NCI-H146 treated with DMSO at 0.1 percent for 48 hours (cell line): Measurements from ENCODE around the gene CTRL.
A peak's percentile ranks its signal among the peaks of the same experiment; 100 is the strongest.
"Not testable (repeated sequence)": the region's sequence is repeated elsewhere in the genome, so short reads cannot be mapped to it uniquely, and the experiment has no call there.

Experiments
- DNase-seq: peaks from one replicate; lab custom pipeline; 2025; ENCODE audit not compliant: unreplicated experiment; lab: John Stamatoyannopoulos, UW

CTRL gene

DNA sequence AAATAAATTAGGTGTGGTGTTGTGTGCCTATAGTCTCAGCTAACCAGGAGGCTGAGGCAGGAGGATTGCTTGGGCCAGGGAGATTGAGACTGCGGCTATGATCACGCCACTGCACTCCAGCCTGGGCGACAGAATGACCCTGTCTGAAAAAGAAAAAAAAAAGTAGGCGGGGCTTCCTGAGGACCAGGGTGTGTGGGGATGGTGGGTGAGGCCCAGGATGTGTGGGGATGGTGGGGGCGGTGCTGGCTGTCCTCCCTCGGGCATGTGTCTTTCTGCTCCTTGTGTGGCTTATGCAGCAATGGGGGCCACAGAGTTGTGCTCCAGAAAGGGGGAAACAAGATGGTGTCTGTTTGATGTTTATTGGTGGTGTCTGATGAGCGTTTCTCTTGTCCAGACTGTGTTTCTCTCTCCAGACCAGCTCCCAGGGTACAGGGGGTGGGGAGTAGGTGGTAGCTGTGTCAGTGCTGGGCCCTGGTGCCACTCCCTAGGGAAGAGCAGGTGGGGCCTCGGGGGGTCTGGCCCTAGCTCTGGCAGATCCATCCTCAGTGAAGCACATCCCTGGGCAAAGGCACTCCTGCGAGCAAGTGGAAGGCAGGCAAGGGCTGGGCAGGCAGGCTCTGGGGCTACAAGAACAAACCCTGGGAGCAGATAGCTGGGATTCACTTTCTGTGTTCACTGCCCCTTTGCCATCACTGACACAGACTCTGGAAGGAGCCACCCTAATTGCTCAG, 10.0 kb upstream of the CTRL start:
- DNase-seq, result no peak

DNA sequence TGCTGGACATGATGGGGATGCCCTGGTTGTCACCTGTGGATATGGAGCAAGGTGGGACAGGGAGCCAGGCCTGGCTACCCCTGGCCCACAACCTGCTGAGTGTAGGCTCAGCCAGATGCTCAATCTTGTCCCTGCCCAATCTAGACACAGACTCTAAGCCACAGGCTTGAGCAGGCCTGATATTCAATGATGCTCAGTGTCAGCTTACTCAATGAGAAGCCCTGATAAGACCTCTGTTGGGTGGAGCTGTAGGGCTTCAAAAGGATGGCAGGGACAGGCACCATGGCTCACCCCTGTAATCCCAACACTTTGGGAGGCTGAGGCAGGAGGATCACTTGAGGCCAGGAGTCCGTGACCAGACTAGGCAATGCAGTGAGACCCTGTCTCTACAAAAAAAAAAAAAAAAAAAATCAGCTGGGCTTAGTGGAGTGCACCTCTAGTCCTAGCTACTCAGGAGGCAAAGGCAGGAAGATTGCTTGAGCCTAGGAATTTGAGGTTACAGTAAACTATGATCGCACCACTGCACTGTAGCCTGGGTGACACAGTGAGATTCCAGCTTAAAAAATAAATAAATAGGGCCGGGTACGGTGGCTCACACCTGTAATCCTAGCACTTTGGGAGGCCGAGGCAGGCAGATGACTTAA, 8.9 kb upstream of the CTRL start:
- DNase-seq, result no peak

DNA sequence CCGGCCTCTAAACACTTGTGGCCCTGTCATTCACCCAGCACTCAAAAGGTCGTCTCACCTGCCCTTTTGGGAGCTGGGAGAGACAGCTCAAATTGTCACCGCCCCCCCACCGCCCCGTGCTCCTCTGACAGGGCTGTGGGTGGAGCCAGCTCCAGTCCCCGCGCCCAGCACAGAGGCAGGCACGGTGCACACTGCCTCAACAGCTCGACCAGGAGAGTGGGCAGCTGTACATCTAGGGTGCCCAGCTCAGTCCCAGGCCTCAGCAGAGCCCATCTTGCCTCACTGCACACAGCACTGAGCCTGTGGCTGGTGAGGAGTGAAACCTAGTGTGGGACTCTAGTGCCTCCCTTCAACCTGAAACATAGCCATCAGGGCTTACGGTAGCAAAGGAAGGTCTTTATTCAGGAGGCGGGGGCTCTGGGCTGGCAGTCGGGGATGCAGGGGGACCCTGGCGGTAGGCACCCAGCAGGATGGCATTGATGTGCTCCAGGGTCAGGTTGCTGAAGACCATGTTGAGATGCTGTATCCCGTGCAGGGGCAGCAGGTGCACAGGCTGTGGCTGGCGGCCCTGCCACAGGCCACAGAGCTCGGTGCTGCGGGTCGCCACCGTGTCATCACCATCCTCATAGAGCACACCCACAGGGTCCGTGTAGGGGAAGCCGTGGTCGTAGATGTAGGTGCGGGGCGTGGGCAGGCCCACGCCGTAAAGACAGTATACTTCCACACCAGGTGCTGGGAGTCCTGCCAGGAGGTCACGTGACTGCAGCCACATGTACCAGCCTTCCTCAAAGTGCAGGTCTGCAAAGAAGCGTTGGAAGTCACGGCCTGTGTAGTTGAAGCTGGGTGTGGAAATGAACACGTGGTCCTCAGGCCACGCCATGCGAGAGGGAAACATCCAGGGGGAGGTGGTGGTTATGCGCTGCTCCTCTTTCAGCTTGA, 8.1 kb upstream of the CTRL start:
- DNase-seq, result no peak

DNA sequence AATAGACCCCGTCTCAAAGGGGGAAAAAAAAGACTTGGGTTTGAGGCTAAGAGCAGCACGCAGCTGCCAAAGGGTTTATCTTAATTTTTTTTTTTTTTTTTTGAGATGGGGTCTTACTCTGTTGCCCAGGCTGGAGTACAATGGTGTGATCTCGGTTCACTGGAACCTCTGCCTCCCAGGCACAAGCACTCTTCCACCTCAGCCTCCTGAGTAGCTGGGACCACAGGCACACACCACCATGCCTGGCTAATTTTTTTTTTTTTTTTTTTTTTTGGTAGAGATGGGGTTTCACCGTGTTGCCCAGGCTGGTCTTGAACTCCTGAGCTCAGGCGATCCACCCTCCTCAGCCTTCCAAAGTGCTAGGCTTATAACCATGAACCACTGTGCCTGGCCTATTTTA, 6.1 kb upstream of the CTRL start:
- not testable (repeated sequence) for DNase-seq

DNA sequence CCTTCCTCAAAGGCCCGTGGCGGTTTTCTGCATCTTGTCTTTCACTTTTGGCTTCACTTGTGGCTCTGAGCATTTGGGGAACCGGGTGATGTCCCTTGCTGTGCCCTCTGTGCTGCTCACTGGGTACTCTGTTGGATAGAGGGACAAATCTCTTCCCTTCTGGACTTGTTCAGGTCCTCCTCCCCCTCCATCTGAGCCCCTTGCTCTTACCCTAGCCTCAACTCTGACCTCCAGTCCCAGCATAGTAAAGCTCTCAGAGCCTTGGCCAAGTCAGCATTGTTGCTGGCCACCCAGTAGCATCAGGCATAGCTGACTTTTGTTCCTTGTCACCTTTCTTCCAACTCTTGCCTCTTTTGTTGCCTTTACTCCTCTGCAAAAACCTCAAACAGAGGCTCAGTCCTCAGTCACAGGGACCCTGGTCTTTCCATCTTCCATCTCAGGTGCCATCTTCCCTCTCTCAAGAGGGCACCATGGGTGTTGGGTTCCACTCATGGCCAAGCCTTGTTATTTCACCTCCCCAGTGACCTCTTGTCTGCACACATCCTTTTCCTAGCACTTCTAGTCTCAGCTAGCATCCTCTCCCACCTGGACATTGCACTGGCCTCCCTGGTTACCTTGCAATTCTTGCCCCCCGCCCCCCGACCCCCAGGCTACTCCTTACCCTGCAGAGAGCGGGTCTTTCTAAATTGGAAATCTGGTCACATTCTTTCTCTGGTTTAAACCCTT, 5.4 kb upstream of the CTRL start:
- DNase-seq, result no peak

DNA sequence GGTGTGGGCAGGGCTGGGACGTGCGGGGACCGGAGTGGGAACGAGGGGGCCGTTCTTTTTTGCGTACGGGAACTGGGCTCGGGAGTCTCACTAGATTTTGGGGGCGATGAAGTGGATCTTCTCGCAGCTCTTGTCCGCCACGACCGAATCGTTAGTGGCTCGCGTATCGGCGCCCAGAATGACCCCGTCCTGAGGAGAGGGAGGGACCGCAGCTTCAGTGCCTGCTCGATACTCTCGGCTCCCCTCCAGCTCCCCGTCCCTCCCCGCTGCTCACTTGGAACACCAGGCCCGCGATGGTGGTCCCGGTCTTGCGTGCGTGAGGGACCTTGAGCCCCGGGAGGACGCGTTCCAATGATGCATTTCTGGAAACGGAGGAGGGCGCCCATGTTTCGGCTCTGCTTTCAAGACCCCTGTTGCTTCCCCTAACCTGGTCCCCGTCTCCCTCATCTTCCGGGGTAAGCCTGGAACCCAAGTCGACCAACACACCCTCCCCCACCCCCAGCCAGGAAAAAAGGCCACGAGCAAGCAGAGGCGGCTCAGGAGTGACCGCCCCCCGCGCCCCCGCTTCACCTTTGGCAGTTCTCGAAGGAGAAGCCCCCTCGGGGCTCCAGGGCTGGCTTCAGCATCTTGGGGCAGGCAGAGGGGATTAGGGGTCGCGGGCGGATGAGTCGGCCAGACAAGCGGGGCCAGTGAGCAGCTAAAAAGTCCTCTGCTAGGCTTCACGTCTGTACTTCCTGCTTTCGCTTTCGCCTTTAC, 4.6 kb upstream of the CTRL start, which contains the start of gene PSMB10:
TSS of gene PSMB10 (minus strand) at position 727 of the 756 bp plus-strand sequence. CDS start at position 626, 101 bp downstream.
- no peak for DNase-seq

DNA sequence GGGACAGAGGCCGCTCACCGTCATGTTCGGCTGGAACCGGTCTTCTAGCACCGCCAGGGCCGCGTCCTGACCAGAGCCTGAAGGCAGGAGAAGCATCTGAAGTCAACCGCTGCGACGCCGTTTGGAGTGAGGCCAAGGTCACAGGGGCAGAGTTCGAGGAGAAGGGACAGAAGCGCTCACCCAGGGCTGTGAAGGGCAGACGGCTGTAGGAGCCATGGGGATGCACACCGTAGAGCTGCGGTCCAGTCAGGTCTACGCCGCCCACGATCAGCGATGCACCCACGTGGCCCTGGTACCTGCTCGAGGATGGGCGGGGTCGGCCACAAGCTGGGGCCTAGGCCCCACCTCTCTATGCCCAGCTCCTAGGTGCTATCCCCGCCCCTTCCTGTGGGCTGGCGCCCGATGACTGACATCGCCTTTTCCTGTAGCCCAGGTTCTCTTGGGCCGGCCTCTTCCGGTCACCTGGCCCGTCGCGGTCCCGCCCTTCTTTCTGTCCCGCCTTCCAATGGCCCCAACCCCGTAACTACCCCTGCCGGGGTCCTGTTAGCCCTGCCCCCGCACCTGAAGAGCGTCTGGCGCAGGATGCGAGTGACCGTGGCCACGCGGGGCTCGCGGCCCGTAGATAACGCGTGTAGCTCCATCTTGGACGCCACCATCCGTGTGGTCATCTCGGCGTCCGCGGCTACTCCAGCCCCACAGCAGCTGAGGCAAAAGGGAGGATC, 3.9 kb upstream of the CTRL start:
- DNase-seq, result peak; percentile 91

DNA sequence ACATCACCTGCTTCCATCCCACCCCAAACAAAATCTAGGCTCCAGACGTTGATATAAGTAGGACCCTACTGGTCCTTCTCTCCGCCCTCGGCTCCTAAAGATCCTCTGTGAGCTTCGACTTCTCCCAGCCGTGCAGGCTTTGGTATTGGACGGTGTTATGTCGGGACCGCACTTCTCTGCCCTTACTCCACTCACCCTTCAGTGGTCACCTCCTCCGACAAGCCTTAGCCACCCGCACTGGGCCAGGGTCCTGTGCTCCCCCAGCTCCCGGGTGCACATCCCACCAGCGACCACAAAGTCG, 3.4 kb upstream of the CTRL start:
- DNase-seq, result no peak

DNA sequence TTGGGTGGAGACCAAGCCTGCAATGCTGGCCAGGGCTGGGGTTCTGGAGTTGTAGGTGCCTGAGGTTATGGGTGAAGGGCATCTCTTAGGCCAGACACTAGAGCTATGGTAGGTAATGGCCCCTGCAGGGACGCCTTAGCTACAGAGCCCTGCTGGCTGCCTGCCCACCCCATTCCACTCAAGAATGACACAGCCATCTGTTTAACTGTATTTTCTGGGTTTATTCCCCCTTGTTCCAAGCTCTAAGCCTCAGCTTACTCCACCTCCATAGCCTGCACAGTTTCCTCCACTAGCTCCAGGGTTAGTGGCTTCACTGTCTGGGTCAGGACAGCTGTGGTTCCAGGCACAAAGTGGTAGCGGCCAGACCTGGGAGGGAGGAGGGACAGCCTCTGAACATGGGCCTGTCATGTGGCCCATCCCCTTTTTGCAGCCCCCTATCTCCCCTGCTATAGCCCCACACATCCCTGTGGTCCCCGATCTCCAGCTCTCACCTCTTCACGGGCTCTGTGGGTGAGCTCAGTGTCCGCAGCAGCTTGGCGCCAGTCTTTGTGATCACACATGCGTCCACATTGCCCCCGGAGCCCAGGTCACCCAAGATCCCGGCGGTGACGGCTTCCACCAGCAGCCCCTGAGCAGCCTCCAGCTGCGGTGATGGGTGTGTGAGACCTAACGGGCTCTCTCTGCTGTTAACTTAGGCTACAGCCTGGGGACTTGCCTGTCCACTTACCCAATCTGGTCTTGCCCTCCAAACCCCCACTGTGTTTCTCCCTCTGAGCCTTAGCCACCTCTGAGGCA, 2.8 kb upstream of the CTRL start:
- no peak for DNase-seq

DNA sequence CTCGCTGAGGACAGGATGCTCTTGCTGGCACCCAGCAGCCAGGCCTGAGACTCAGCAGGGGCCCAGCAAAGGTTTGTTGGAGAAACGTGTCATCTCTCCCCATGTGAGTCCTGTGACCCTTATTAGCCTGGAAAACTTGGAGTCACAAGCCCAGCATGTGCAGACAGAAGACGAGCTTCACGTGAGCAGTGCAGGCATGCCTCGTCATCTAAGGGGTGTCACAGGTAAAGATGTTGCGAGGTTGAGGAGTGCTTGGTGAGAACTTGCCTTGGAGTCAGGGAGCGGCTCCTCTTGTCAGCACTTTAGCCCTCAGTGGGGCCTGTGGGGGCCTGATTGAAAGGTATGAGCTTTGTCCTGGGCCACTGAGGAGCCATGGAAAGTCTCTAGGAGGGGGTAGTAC, 2.1 kb upstream of the CTRL start:
- DNase-seq, result no peak

DNA sequence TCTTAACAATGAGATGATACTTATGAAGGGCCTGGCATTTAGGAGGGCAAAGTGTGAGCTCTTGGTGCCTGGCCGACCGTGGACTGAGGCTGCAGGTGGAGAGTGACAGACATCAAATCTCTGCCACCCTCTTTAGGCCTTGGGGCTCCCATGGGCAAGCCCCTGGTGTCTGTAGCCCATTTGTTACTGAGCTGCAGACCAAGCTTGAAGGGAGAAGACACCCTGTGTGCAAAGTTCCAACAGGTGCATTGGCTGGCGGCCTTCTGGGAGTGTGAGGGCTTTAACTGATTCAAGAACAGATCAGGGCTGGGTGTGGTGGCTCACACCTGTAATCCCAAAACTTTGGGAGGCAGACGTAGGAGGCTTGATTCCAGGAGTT, 789 bp upstream of the CTRL start:
- DNase-seq, result no peak

DNA sequence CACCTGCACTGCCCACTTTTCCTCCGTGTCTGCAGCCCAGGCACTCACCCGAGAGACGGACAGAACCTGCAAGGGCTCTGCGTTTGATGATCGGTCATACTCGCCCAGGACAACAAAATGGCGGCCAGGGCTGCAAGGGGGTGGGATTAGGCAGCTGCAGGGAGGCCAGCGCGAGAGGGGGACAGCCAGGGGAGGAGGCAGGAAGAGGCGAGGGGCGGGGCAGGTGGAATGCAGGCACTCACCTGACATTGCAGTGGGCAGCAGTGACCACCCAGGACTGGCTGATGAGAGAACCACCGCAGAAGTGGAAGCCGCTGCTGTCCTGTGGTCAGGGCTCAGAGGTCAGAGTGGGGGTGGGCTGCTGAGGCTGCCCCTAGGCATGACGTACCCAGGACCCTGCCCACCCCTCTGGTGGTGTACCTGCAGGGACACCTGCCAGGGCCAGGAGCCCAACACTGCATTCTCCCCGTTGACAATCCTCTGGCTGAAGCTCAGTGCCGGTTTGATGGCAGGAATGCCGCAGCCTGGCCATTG, 917 bp downstream of the CTRL start:
- DNase-seq, result no peak

DNA sequence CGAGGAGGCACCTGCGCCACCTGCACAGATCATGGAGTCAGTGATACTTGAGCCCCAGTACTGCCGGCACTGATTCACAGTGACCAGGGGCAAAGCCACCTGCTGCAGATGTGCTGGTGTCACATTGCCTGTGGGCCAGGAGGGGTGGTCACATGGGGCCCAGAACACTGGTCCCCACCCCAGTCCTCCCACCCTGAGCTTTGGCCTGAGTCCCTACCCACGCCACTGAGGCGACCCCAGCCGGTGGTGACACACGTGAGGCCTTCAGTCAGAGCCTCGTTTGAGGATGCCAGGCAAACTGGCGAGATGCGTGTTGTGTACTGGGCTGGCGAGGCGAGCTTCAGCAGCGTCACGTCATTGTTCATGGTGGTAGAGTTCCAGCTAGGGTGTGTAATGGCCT, 1.5 kb downstream of the CTRL start:
- no peak for DNase-seq

DNA sequence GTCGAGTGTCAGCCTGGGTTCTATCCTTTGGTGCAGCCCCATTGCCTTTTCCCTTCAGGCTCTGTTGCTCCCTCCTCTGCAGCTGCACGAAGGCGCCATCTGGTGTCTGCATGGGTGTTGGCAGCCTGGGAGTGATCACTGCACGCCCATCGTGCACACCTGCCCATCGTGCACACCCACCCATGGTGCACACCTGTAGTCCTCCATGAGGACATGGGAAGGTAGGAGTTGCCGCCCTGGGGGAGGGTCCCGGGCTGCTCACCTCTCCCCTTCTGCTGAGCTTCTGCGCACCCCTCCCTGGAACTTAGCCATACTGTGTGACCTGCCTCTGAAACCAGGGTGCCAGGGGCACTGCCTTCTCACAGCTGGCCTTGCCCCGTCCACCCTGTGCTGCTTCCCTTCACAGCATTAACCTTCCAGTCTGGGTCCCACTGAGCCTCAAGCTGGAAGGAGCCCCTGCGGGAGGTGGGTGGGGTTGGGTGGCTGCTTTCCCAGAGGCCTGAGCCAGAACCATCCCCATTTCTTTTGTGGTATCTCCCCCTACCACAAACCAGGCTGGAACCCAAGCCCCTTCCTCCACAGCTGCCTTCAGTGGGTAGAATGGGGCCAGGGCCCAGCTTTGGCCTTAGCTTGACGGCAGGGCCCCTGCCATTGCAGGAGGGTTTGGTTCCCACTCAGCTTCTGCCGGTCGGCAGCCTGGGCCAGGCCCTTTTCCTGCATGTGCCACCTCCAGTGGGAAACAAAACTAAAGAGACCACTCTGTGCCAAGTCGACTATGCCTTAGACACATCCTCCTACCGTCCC, 2.9 kb downstream of the CTRL start:
- DNase-seq, result peak; percentile 23

DNA sequence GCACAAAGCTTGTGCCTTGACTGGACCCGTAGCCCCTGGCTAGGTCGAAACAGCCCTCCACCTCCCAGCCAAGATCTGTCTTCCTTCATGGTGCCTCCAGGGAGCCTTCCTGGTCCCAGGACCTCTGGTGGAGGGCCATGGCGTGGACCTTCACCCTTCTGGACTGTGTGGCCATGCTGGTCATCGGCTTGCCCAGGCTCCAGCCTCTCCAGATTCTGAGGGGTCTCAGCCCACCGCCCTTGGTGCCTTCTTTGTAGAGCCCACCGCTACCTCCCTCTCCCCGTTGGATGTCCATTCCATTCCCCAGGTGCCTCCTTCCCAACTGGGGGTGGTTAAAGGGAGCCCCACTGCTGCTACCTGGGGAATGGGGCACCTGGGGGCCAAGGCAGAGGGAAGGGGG, 3.5 kb downstream of the CTRL start:
- no peak for DNase-seq

DNA sequence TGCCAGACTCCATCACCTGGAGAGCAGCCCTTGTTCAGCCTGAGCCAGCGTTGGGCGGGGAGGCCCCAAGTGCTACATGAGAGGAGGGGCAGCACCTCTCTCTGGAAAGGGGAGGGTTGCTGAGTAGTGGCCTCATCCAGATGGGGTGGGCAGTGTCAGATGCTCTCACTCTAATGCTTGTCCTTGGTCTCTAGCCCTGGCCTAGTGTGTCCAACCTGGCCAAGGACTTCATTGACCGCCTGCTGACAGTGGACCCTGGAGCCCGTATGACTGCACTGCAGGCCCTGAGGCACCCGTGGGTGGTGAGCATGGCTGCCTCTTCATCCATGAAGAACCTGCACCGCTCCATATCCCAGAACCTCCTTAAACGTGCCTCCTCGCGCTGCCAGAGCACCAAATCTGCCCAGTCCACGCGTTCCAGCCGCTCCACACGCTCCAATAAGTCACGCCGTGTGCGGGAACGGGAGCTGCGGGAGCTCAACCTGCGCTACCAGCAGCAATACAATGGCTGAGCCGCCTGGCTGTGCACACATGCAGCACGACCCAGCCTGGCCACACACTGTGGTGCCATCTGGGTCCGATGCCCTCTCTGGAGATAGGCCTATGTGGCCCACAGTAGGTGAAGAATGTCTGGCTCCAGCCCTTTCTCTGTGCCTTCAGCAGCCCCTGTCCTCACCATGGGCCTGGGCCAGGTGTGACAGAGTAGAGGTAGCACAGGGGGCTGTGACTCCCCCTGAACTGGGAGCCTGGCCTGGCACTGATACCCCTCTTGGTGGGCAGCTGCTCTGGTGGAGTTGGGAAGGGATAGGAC, 4.3 kb downstream of the CTRL start:
- DNase-seq, result no peak

DNA sequence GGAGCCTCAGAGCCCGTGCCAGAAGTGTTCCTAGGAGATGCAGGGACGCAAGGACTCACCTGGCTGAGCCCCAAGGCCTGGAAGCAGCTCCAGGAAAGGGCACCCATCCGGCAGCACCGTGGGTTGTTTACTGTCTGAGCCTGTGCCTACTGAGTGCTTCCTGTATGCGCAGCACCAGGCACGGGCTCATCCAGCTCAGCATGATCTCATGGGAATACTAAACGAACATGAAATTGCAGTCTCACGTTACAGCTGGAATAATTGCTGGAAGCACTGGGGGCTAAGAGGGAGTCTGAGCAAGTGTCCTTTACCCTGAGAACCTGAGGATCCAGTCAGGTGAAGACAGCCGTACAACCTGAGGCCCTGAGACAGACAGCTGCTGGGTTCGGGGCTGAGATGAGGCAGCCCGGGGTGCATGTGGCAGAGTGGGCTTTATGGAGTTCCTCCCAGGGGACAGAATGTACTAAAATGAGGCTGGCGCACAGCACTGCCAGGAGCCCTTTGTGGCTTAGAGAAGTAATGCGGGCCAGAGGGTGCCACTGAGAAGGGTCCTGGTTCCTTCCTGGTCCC, 5.4 kb downstream of the CTRL start:
- peak; percentile 69 for DNase-seq
